ENCODE data around the gene RNF17.
"Not testable (repeated sequence)": the region's sequence is repeated elsewhere in the genome, so short reads cannot be mapped to it uniquely, and the experiment has no call there.

The RNF17 gene

GRCh38 chr13:24763596-24764275 lies at the start of gene RNF17:
Gene RNF17, plus strand, starts transcription at chr13:24764169. Its CDS starts 35 bp downstream, at chr13:24764204.
- DNase-seq (ENCODE audit: low spot score), result no peak

DNA sequence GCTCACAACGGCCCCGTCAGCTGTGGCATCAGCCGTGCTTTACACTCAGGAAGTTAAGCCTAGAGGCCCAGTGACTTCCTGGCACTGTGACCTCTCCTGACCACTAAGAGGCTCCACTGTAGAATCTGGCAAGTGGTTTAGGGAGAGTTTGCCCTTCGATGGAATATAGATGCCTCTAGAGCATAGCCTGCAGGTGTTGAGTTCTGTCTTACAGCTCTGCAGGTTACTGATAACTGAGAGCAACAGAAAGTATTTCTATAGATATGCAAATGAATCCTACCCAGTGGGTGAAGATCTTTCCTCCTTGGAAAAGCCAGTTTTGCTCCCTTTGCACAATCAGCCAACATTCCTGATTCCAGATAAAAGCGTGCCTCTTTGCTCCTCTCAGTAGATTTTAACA lies 48.0 kb upstream of the RNF17 start:
- DNase-seq (ENCODE audit: low spot score), result no peak

DNA sequence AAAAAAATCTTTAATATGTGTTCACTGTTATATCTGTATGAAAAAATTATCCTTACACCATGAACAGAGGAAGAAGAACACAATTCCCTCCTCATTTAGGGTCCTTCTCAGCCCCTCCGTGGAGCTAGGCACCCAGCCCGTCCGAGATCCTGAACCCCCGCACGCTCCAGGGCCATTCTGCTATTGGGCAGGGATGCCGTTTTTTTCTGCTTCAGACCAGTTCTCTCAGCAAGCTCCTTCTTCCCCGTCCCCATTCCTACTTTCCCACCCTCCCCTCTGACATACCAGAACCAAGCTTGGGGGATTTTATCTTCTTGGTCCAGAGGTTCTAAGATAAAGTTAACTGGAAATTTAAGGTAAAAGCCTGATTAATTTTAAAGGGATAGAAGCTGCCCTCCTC lies 47.5 kb upstream of the RNF17 start:
- DNase-seq (ENCODE audit: low spot score), result no peak

DNA sequence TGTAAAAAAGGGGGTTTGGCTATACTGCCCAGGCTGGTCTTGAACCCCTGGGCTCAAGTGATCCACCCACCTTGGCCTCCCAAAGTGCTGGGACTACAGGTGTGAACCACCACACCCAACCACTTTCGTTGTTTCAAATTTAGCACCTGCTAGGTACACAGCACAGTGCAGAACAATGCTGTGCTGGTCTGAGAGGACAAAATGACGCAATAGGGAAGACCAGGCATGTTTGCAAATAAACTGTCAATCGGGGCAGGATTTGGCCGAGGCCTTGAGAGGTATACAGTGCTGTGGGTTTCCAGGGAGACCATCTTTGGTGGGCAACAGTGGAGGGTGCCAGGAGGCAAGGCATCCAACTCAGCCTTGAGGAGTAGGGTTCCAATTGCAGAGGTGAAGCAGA lies 46.8 kb upstream of the RNF17 start:
- DNase-seq (ENCODE audit: low spot score), result no peak

DNA sequence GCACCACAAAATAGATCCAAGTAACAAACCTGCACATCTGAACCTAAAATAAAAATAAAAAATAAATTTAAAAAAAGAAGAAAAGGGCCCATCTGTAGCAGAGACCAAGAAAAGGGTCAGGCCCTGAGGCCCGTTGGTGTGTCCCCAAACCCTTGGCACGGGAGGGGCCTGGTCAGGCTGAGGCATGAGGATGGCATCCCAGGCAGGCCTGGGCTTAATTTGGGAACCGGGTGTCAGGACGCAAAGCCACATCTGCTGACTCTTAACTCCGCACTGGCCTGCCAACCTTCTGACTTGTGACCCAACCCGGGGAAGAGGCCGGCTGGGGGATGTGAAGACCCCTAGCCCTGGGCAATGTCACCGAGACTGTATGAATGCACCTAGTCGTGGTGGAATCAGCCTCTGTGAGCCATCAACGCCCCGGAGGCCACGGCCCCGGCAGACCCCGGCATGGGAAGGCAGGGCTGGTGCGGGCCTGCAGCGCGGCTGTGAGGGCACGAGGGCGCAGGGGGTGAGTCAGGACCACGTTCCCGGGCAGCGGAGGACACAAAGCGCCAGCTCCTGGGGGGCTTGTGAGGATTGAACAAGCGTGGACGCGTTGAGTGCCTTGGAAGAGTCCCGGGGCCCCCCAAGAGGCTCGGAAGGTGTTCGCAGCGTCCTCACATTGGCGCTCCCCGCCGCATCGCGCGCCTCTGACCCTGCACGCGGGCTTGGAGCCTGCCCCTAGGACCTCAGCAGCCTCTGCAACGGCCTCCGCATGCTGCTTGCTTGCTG lies 45.6 kb upstream of the RNF17 start:
- no peak for DNase-seq (ENCODE audit: low spot score)

- no peak for DNase-seq (ENCODE audit: low spot score)
These were observed 44.8 kb upstream of the RNF17 start for GRCh38 chr13:24719139-24719538.

- no peak for DNase-seq (ENCODE audit: low spot score)
These were observed 40.8 kb upstream of the RNF17 start for GRCh38 chr13:24723206-24723605.

DNA sequence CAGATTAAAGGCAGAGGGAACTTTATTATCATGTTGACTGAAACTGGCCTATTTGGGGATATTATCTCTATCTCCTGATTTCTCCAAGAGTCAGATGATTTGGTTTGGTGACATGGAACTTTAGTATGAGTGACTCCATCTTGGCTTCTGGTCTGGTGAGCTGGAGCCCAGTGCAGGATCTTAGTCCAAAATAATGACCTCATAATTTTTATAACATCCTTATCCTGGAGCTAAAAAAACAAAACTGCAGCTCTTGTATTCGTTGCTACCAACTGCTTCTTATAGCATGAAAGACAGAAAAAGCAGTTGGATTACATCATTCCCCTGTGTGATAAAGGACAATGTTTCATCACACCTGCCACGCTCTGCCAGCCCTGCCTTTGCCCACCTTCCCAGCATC lies 39.3 kb upstream of the RNF17 start:
- no peak for DNase-seq (ENCODE audit: low spot score)

GRCh38 chr13:24725379-24725778 lies 38.6 kb upstream of the RNF17 start:
- DNase-seq (ENCODE audit: low spot score), result no peak

DNA sequence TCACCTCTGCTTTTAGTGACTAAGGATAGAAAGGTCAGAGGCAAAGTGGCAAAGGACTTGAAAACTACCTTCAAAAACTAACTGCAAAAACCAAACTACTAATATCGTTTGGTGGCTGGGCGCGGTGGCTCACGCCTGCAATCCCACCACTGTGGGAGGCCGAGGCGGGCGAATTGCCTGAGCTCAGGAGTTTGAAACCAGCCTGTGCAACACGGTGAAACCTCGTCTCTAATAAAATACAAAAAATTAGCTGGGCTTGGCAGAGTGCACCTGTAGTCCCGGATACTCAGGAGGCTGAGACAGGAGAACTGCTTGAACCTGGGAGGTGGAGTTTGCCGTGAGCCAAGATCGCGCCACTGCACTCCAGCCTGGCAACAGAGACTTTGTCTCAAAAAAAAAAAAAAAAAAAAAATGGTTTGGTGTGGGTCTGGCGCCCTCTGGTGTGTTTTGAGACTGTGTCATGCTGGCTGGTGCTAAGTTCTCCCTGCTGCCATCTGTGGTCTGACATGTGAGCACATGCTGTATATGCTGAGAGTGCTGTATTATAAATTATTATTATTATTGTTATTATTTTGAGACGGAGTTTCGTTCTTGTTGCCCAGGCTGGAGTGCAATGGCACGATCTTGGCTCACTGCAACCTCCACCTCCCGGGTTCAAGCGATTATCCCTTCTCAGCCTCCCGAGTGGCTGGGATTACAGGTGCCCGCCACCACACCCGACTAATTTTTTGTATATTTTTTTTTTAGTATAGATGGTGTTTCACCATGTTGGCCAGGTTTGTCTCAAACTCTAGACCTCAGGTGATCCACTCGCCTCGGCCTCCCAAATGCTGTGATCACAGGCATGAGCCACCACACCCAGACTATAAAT lies 36.0 kb upstream of the RNF17 start:
- DNase-seq (ENCODE audit: low spot score), result peak; percentile 90

DNA sequence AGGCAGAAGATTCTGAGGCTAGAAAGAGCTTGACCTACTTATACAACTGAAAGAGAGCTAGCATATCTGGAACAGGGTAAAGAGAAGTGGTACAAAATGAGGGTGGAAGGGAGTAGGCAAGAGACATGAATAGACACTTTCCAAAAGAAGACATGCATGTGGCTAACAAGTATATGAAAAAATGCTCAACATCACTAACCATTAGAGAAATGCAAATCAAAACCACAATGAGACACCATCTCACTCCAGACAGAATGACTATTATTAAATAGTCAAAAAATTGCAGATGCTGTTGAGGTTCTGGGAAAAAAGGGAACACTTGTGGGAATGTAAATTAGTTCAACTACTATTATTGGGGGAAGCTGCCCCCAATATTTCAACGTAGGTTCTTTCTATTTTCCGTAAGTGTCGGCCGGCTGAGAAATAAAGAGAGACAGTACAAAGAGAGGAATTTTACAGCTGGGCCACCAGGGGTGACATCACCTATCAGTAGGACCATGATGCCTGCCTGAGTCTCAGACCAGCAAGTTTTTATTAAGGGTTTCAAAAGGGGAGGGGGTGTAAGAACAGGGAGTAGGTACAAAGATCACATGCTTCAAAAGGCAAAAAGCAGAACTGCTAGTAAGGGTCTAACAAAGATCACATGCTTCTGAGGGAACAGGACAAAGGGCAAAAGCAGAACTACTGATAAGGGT lies 32.9 kb upstream of the RNF17 start:
- not testable (repeated sequence) for DNase-seq (ENCODE audit: low spot score)

- no peak for DNase-seq (ENCODE audit: low spot score)
These were observed 29.0 kb upstream of the RNF17 start for GRCh38 chr13:24734950-24735349.

- DNase-seq (ENCODE audit: low spot score), result no peak
These were observed 26.9 kb upstream of the RNF17 start for GRCh38 chr13:24737042-24737441.

DNA sequence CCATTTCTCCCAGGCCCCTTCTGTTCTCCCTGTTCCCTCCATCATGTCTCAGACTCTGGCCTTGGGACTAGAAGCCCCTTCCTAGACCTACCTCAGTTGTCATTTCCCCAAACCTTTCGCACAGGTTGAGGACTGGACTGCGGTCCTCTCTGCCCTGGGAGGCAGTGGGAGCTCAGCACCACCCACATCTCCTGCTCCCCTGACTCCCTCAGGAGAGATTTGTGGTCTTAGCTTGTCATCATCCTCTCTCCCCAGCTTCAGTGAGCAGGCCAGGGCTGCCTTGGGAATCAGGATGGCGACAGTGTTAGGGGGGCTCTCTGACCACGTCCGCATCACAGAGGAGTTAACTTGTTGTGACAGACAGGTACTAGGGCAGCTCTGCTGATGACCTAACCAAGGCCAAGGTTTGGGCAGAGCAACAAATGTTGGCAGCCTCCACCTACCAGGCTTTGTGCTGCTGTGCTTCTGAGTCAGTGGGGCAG lies 25.6 kb upstream of the RNF17 start:
- DNase-seq (ENCODE audit: low spot score), result no peak

DNA sequence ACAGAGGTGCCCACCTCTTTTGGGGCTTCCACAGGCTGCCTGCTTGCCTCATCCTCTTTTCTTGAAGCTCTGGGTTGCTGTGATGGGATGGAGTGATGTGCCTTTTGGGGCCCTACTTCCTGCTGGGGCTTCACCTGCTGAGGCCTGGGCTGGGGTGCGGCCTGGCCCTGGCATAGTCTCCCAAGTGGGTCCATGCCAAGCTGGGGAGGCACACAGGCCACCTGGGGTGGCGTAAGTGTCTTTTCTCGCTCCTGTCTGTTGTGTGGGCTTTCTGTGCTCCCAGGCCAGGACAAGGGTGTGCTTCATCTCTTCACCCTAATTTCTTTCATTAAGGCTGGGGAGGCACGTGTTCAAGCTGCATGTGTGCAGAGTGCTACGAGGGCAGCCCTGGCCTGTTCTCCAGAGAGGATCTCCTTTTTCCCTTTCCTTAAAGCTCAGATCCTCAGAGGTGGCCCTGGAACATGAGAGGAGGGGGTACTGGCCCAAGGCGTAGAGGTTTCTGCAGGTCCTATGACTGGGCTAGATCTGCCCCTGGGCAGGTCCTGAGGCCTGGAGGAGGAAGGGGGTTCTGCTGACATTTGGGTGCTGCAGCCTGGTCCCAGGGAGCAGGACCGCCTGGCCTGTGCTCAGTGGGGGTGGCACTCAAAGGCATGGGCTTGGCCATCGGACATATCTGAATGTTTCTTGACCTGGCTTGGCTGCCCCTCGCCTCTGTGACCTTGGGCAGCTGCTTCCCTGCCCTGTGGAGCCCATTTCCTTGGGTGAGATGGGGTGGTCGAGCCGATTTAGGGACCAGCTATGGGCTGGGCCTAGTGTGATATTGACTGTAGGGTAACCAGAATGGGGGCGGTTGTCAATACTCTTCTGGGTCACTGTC lies 23.7 kb upstream of the RNF17 start:
- DNase-seq (ENCODE audit: low spot score), result no peak

GRCh38 chr13:24741016-24741662 lies 22.8 kb upstream of the RNF17 start:
- DNase-seq (ENCODE audit: low spot score), result no peak

DNA sequence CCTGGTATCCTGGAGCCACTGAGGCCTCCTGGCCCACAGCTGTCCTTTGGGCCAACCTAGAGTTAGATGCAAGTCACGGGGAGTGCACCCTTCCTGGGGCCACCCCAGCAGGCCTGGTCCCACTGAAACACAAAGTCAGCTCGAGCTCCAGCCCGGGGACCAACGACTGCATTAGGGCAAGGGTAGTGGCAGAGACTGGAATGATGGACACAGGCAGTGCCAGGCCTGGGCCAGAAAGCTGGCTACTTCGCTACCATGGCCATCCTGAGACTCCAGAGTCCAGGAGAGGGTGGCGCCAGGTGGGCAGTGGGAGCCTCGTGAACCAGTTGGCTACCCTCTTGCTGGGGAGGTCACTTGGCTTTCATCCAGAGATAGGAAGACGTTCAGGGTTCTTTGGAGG lies 22.2 kb upstream of the RNF17 start:
- no peak for DNase-seq (ENCODE audit: low spot score)

DNA sequence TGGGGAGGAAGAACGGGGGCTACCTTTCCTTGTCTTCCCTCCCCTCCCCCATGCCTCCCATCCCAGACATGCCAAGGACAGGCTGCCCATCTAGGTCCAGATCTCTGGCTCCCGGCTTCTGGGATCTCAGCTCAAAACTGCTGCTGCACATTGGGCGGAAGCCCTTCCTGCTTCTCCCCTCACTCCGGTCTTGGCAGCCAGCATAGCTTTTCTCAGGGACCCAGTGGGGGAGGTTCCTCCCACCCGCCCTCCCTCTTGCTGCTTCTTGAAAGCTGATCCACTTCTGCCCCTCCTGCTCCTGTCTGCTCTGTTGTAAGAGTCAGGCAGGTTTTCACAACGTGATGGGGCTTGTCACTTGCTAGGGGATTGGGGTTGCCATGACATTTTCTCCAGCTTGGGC lies 21.7 kb upstream of the RNF17 start:
- no peak for DNase-seq (ENCODE audit: low spot score)

DNA sequence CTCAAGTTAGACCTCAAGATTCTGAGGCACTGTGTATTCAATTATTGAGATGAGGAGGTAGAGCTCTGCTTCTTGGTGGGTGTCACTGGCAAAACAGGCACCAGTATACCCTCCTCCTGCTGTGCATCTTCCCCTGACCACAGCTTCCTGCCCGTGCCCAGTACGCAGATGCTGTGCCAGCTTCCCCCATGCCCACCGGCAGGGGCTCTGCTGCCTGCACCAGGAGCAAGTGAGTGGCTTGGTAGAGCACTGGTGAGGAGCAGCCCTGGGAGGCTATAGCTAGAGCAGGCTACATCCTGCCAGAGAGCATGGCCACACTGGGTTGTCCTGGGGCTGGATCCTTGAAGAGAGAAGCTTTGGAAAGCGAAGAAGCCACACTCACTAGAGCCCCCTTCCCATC lies 21.0 kb upstream of the RNF17 start:
- no peak for DNase-seq (ENCODE audit: low spot score)

DNA sequence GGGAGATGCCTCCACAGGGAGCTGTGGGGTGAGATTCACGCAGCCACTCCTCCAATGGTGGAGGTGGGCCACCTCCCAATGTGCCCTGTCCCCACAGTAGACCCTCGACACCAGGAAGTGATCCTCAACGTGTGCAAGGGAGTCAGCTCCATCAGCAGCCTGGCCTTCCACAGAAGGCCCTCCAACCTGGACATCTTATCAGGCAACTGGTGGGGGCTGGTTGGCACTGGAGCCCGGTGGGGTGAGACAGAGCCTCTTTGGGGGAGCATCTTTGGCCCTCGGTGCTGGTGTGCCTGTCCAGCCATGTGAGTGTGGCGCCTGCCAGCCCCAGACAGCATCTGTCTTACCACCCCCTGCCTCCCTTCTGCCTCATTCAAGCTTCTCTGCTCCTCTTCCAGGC lies 19.7 kb upstream of the RNF17 start:
- no peak for DNase-seq (ENCODE audit: low spot score)

DNA sequence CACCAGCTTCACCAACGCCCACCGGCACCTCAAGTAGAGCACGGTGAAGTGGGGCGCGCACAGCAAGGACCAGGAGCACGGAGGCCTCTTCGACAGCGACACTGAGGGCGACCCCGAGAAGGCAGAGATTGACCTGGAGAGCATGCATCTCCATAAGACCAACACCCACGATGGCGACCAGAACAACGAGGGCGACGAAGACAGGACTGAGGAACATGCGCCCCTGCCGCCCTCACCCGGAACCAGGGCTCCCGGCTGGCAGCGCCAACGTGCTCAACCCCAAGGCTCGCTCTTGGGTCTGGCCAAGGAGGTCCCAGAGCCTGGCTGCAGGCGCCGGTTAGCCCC lies 18.5 kb upstream of the RNF17 start:
- no peak for DNase-seq (ENCODE audit: low spot score)

Data from Ammon's horn (tissue), 1 donor.